HG02623 (cell line): ENCODE measurements around the gene ALPG.
"Not testable (repeated sequence)": the region's sequence is repeated elsewhere in the genome, so short reads cannot be mapped to it uniquely, and the experiment has no call there.

Experiments used
- ATAC-seq: cut with Tn5 transposase; IDR thresholded peaks from one replicate; pipeline ENCODE4 v1.9.1; 2021; ENCODE audit warnings: moderate library complexity; ENCODE audit not compliant: unreplicated experiment

The ALPG gene

DNA sequence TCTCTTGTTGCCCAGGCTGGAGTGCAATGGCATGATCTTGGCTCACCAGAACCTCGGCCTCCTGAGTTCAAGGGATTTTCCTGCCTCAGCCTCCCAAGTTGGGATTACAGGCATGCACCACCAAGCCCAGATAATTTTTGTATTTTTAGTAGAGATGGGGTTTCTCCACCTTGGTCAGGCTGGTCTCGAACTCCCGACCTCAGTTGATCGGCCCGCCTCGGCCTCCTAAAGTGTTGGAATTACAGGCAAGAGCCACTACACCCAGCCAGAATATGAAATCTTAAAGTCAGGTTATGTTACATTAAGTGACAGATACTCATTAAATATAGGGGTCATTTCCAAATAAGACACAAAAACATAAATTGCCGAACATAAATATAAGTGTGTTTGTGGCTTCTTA is 12.2 kb upstream of the ALPG start:
- ATAC-seq, result not testable (repeated sequence)

DNA sequence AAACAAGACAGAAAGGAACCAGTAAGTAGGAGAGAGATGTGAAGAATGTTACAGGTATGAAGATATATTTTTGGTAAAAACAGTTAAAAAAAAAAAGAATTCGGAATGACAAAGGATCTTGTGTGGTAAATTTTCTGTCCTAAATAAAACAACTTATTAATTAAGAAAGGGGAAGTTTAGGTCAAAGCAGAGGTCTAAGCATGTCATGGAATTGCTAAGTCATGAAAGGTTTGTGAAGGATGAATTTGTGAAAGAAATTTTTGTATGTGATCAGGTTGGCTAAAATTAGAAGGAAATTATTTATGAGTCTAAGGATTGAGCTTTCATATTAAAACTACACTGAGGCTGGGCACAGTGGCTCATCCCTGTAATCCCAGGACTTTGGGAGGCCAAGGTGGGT is 11.1 kb upstream of the ALPG start:
- ATAC-seq, result no peak

DNA sequence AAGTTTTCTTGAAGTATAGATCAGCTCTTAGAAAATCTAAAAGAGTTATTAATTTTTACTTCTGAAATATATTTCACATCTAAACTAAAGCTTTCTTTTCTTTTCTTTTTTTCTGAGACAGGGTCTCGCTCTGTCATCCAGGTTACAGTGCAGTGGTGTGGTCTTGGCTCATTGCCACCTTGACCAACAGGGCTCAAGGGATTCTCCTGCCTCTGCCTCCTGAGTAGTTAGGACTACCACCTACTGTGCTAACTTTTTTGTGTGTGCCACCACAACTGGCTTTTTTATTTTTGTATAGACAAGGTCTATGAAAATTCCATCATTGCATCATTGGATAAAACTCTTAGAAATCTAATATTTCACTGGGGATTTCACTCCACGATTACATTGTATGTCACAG is 10.0 kb upstream of the ALPG start:
- ATAC-seq, result no peak

DNA sequence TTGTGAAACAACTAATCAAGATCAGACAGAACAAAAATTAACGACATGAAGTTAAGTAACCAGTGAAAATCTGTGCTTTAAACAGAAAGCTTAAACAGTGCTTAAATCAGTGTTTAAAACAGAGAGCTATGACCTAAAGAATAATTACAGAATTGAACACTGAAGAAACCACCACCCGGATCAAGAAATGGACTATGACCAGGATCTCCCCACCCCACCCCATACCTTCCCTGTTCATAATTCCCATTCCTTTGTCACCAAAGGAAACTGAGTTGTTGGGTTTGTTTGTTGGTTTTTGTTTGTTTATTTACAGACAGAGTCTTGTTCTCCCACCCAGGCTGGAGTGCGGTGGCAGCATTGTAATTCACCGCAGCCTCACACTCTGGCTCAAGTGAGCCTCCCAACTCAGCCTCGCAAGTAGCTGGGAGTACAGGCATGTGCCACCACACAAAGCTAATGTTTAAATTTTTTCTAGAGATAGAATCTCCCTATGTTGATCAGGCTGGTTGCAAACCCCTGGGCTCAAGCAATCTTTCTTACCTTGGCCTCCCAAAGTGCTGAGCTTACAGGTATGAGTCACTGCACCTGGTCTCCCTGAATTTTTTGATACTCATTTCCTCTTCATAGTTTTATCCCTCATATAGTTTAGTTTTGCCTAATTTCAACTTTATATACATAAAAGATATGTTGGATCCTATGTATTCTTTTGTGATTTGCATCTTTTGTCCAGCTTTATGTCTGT is 8.2 kb upstream of the ALPG start:
- no peak for ATAC-seq

DNA sequence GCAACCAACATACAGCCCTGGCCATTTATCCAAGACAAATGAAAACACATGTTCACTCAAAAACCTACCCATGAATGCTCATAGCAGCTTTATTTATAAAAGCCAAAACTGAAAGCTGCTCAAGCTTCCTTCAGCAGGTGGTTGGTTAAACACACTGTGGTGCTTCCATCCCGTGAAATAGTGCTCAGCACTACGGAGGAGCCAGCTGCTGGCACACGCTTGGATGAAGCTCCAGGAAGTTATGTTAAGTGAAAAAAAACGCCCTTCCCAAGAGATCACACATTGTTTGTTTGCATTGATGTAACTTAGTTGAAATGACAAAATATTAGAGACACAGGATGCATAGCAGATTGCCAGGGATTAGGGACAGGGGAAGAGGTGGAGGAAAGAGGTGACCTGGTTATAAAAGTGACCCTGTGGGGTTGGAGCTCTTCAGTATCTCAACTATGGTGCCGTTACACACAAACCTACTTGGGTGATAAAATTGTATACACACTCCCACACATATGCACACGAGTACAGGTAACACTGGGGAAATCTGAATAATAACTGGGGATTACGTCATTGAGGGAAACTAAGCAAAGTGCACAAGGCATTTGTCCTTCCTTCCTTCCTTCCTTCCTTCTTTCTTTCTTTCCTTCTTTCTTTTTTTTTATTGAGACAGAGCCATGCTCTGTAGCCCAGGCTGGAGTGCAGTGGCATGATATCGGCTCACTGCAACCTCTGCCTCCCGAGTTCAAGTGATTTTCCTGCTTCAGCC is 6.2 kb upstream of the ALPG start:
- ATAC-seq, result no peak

DNA sequence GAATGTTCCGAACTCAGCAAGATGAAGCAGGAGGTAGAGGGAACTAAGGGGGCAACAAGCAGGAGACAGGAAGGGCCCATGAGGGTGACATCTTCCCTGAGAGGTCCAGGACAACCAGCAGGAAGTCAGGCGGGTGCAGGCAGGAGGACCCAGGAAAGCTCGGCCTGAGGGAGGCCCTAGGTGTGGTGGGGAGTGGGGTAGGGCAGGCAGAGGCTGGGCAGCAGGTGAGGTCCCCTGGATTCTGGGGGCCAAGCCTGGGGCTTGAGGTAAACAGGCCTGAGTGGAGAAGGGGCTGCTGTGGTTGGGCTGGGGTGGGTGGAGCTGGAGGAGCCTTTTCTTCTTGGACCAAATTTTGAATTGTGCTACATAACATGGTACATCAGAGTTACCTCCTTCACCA is 4.1 kb upstream of the ALPG start:
- ATAC-seq, result no peak

DNA sequence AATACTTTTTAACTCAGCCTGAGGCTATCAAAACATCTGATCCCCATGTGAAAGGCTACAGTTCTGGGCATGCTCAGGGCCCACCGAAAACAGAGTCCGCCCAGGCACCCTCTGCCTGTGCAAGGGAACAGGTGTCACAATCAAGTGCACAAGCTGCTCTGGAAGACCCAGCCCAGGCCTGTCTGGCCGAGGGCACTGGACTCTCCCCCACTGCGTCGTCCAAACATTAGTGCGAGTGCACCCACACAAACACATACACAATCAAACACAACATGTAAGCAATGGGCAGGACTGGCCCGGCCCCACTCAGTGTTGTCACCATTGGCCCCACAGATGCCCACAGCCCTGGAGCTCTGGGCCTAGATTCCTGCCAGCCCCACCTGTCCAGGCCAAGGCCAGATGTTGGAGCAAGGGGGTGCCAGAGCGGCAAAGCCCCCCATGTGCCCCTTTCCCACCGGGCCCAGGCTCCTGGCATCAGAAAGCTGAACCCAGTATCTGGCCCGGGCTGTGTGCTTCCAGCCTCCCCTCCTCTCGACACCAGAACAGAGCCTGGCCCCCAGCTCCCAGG is 617 bp upstream of the ALPG start:
- no peak for ATAC-seq

DNA sequence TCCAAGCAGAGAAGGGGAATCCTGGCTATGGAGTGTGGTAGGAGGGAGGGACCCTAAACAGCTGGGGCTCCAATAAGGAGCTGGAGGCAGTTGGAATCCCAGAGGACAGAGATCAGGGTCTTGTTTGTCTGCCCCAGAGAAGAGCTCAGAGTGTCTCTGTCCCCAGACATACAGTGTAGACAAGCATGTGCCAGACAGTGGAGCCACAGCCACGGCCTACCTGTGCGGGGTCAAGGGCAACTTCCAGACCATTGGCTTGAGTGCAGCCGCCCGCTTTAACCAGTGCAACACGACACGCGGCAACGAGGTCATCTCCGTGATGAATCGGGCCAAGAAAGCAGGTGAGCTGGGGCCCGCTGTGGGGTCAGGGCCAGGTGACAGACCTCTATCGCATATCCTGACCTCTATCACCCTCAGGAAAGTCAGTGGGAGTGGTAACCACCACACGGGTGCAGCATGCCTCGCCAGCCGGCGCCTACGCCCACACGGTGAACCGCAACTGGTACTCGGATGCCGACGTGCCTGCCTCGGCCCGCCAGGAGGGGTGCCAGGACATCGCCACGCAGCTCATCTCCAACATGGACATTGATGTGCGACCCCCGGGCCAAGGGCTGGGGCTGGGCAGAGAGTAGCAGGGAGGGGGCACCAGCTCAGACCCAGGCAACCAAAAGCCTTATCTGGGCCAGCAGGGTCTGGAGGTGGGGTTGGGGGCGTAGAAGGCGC is 945 bp downstream of the ALPG start:
- not testable (repeated sequence) for ATAC-seq

DNA sequence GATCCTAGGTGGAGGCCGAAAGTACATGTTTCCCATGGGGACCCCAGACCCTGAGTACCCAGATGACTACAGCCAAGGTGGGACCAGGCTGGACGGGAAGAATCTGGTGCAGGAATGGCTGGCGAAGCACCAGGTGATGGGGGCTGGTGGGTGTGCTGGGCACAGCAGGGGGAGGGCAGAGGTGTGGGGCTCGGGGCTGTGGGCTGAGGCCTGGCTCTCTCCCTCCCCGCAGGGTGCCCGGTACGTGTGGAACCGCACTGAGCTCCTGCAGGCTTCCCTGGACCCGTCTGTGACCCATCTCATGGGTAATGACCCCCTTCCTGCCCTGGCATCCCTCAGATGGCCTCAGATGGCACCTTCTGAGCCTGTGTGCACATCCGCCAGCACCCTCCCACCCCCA is 1.6 kb downstream of the ALPG start:
- not testable (repeated sequence) for ATAC-seq

DNA sequence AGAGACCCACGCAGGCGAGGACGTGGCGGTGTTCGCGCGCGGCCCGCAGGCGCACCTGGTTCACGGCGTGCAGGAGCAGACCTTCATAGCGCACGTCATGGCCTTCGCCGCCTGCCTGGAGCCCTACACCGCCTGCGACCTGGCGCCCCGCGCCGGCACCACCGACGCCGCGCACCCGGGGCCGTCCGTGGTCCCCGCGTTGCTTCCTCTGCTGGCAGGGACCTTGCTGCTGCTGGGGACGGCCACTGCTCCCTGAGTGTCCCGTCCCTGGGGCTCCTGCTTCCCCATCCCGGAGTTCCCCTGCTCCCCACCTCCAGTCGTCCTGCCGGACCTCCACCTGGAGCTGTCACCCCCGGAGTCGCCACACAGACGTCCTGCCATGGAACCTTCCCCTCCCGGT is 3.0 kb downstream of the ALPG start:
- ATAC-seq, result not testable (repeated sequence)

DNA sequence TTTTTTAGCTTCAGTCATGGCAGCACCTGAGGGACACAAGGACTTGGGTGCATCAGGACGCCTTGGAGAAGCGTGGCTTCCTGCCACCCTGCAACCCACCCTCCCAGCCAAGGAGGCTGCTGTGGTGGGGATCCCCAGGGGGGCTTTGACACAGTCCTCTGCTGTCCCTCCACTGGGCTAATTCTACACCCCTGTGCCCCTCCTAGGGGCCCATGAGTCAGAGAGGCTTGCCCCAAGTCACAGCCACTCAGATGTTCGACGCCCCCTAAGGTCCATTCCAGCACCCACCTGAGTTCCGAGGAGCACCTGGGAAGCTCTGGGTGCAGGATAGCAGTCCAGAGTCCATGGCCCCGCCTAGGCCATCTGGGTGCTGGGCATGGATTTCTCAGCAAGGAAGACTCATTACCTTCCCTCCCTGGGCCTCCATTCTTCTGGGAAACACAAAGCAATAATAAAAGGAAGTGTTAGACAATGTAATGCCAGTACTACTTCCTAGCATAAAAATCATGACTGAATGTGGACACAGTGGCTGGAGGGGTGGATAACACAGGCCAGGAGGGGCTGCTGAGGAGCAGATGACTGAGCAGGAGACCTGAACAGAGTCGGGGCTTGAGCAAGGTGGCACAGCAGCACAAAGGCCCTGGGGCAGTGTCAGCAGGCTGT is 3.7 kb downstream of the ALPG start:
- ATAC-seq, result no peak

DNA sequence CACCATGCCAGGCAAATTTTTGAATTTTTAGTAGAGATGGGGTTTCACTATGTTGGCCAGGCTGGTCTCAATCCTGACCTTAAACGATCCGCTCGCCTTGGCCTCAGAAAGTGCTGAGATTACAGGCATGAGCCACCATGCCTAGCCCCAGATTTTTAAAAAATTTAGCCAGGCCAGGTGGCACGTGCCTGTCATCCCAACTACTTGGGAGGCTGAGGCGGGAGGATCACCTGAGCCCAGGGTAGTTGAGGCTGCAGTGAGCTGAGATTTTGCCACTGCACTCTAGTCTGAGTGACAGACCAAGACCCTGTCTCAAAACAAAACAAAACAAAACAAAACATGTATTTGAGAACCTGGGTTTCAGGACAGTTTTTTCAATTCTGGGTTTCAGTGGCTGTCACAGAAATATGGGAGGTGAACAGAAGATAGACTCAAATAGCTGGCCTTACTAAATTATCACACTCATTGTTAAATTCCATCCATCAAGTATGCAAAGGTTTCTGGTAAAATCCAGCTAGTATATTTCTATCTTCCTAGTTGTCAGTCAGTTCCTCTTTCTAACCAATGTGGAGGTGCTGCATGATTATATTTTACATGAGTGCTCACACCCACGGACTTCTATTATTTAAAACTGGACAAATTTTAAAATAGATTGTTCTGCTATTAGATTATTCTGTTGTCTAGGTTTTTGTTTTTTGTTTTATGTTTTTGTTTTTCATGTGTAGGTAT is 5.4 kb downstream of the ALPG start:
- ATAC-seq, result no peak

DNA sequence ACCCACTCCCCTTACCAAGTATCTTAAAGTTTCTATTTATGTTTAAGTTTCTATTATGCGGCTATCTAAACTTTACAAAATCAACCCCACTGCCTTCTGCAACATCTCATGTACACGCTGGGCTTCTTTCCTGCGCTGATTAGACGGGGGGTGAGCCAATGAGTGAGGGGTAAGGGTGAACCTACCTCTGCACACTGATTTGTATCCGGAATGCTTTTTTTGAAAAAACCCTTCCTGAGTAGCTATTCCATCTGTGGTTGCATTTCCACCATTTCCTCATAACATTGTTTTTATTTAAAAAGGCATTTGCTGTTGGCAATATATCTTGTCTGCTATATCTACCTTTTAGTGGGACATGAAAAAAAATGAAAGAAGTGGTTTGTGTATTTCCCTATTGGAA is 6.3 kb downstream of the ALPG start:
- ATAC-seq, result no peak

DNA sequence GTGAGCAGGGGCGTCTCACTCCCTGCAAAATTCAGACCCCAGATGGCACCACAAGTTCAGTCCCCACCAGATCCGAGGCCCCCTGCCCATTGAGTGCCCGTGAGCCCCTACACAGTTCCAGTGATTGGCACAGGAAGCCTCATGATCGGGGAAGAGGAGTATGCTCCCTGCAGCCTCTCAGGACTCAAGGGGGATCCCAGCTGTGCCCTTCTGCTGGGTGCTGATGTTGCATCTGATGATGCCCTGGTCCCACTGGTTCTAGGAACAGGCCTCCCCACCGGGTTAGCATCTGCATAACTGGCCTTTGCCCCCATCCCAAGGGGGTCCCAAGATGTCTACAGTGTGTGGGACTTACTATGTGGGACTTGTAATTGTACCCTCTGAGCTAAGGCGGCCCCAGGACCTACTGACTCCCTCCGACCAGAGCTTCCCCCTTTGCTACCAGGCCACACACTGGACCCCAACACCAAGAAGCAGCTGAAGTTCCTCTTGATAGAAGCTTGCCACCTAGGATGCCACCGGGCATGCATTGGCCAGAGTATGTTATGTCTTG is 8.6 kb downstream of the ALPG start:
- ATAC-seq, result no peak

DNA sequence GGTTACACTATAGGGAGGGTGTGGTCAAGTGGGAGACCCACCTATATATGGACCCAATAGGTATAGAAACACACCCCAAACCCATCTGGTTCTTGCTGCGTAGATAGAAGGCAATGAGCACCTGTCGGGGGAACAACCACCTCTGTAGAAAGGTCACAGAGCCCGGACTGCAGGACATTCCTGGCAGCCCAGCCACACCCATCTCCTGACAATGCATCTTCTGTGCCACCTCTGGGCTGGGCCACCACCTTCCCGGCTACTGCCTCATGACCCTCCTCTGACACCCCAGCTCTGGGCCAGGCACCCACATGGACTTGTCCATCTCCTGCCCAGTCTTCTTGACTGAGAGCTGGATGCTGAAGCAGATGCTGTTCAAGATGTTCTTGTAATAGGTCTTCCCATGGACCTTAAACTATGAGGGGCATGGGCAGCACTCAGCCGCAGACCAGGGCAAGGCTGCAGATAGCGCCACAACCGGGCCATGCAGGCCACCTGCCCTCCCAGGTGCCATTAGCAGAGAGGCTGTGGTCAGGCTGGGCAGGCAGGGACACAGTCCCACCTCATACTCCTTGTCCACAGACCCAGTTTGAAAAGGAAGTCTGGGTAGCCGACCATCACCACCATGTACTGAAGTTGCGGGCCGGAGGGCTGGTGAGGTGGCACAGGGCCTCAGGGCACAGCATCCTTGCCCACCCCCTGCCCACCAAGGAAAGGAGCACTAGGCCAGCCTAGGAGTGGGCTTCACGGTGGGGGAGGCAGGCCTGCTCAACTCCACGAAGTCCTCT is 9.3 kb downstream of the ALPG start:
- no peak for ATAC-seq

DNA sequence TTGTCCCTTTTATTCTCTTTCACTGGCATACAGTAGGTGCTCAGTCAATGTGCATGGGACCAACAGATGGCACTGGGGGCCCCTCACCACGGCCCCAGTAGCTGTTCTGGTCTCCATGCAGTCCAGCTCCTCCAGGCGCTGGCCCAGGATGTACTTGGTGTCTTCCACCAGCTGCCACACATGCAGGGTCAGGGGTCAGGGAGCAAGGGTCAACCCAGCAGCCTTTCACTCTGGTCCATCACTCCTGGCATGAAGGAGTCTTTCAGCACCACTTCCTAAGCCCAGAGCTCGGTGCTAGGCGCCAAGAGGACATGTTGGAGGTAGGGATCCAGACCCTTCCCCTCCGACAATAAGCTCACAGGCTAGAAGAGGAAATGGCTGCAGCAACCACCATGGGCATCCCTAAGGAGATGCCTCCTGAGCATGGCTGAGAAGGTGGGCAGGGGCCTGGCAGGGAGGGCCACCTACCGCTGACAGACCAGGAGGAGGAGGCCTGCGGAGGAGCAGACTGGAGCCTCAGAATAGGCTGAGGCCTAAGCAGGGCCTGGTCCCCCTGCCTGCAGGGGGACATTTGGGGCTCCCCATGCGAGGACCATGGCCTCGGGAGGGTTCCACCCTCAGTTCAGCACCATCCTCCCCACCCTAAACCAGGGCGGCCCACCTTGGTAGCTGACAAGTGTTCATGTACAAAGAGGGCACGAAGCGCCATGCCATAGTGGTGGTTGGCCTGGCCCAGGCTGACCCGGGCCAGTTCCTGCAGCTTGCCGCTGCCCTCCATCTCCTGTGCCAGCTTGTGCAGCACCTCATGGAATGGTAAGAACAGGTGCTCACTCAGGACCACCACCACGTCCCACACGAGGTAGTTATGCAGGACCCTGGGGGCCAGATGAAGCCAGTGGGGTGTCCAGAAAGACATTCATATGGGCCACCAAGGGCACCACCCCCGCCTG is 10.2 kb downstream of the ALPG start:
- ATAC-seq, result no peak

DNA sequence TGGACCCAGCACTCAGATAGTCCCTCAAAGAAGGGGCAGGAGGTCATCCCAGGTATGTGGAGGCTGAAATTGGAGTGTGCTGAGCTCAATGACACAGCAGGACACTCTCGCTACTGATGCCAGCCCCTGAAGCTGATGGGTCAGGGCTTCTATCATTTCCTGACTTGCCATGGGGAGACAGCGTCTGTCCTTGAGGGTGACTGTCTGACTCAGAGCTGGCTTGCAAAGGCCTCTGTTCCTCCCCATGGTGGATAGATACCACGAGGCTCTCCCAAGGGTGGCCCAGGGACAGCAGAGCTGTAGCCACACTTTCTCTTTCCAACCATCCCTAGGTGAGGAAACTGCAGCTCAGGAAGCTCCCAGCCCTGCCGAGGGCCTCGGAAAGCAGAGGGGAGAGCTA is 10.8 kb downstream of the ALPG start:
- ATAC-seq, result no peak

DNA sequence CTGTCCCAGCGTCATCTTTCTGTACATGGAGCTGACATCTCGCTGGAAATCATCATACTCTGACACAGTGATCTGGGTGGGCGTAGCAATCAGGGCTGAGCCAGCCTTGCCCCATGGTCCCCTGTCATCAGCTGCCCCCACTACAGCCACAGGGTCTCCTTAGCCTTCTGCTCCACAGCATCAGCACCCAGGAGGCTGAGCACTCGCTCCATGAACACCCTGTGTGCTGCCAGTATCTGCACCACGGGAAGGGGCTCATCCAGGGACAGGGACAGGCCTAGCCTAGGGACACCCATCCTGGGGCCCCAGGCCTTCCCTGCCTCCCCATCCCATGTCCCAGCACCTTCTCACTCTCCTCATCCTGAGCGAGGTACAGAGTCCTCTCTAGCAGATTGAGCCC is 11.4 kb downstream of the ALPG start:
- no peak for ATAC-seq
